Measurements from ENCODE around the gene ANKRD42.

ANKRD42 gene

GRCh38 chr11:83191986-83192385 is 1.5 kb upstream of the ANKRD42 start:
- DNase-seq (ENCODE audit: extremely low read depth, low read depth) = no peak
- TF ChIP-seq CTCF (IDR thresholded peaks at IDR 0.05; ENCODE audit: low read depth, low read length, missing control alignments) = no peak
- H3K4me3 ChIP-seq (replicated peaks; ENCODE audit: low read depth, low read length) = peak overlapping the region; percentile 94

DNA sequence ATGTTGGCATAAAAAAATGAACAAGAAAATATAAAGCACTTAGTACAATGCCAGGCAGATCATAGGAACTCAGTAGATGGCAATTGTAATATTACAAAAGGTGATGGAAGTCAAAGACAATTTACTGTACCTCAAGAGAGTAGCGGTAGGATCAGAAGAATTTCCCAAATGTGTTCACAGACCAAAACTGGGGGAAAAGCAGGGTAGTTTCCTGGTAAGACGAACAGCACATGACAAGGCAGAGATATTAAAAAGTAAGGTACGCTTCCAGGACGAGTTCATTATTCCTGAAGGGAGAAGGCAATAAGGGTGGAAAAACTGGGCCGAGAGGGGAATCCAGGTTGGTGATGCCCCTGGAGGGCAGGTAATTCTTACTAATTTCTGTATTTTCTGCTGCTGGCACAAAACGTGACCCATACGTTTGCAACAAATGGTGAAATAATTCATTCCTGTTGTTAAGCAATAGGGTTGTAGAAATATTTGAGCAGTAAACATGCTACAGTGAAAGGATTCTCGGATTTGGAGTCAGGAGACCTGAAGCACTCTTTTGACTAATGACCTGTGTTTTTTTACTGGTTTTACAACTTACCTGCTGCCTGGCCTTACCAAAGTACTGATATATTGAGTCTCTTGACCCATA is 786 bp upstream of the ANKRD42 start:
- no peak for TF ChIP-seq CTCF (IDR thresholded peaks at IDR 0.05; ENCODE audit: low read depth, low read length, missing control alignments)
- peak overlapping the region; percentile 94 for H3K4me3 ChIP-seq (replicated peaks; ENCODE audit: low read depth, low read length)
- DNase-seq (ENCODE audit: extremely low read depth, low read depth) = no peak

DNA sequence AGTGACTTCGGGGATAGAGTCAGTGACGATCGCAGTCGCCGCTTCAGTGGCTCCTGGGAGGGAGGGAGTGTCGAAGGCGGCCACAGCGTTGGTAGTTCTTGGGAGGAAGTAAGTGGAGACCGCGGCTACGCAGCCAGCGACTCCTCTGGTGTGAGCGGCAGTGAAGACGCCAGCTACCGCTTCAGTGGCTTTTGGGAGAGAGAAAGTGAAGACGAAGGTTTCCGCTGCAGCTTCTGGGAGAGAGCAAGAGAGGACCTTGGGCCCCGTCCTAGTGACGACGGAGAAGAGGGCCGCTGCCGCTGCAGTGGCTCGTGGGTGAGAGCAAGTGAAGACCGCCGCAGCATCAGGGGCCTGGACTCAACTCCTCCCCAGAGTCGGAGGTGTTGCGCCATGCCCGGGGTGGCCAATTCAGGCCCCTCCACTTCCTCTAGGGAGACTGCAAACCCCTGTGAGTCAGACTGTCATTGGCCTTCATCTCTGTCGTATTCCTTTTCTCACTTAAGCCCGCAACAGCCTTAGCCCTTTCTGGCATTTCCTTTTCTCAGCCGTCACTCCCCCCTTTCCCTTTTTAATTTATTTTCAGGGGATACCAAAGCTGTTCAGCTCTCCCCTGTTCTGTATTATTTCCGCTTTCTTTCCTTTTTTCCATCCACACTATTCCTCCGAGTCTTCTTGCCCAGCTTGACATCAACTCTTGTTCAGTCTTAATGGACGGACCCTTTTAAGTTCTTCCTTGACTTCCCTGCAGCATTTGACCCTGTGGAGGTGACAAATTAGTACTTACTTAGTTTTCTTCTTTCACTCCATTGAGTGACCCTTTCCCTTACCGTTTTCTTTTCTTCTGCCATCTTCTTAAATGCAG is 1.0 kb downstream of the ANKRD42 start:
- no peak for DNase-seq (ENCODE audit: extremely low read depth, low read depth)
- peak; percentile 3 for TF ChIP-seq CTCF (IDR thresholded peaks at IDR 0.05; ENCODE audit: low read depth, low read length, missing control alignments)
- H3K4me3 ChIP-seq (replicated peaks; ENCODE audit: low read depth, low read length) = peak overlapping the region; percentile 94

- no peak for DNase-seq (ENCODE audit: extremely low read depth, low read depth)
- no peak for TF ChIP-seq CTCF (IDR thresholded peaks at IDR 0.05; ENCODE audit: low read depth, low read length, missing control alignments)
Observed at GRCh38 chr11:83195143-83195466, 1.6 kb downstream of the ANKRD42 start.

GRCh38 chr11:83195649-83196048 is 2.1 kb downstream of the ANKRD42 start:
- H3K4me3 ChIP-seq (replicated peaks; ENCODE audit: low read depth, low read length) = no peak overlapping the region

More at GRCh38 chr11:83195143-83195466, 1.6 kb downstream of the ANKRD42 start:
- peak overlapping the region; percentile 94 for H3K4me3 ChIP-seq (replicated peaks; ENCODE audit: low read depth, low read length)

DNA sequence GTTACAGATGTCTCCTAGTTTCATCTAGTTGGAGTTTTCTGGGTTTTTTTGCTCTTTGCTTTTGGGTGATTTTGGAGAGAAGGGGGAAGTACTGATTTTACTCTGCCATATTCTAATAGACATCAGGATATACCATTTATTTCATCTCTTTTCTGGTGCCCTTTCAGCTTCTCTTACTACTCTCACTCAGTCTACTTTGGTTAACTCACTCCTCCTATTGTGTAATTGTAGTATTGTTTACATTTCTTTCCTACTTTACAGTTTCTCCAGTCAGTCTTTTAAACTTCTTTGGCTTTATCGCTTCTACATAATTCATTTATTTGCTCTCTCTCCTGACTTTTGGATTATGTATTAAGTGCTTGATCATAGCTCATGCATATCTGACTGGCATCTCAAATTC is 6.5 kb downstream of the ANKRD42 start:
- no peak overlapping the region for H3K4me3 ChIP-seq (replicated peaks; ENCODE audit: low read depth, low read length)
- no peak for TF ChIP-seq CTCF (IDR thresholded peaks at IDR 0.05; ENCODE audit: low read depth, low read length, missing control alignments)
- DNase-seq (ENCODE audit: extremely low read depth, low read depth) = no peak

More at GRCh38 chr11:83195649-83196048, 2.1 kb downstream of the ANKRD42 start:
- no peak for DNase-seq (ENCODE audit: extremely low read depth, low read depth)
- no peak for TF ChIP-seq CTCF (IDR thresholded peaks at IDR 0.05; ENCODE audit: low read depth, low read length, missing control alignments)
